Transverse colon (tissue), 4 donors: Measurements from ENCODE around the gene USP19. TPM values are rescaled to one million over a fixed set of nuclear protein-coding genes. Genes with fewer than 3 reads are reported as not detected.

Source experiments
- DNase-seq: peaks from one replicate; pipeline ENCODE4 v3.0.0-alpha.2; 2019
- H3K27ac ChIP-seq, 4 donors: fragments of 200-600 bp; sonication (generic); 2 replicates each; pipeline ENCODE4 v1.5.1; 2016 to 2018; ENCODE audit warnings: inconsistent platforms in 4 of 4
- H3K27me3 ChIP-seq: fragments of 200-600 bp; sonication (generic); 2 replicates; pipeline ENCODE4 v1.5.1; 2017; ENCODE audit warnings: inconsistent platforms
- H3K36me3 ChIP-seq, 4 donors: fragments of 200-600 bp; sonication (generic); 2 replicates each; pipeline ENCODE4 v1.5.1; 2017 to 2019; ENCODE audit warnings: inconsistent platforms in 4 of 4
- H3K4me1 ChIP-seq, 4 donors: fragments of 200-600 bp; sonication (generic); 2 replicates each; pipeline ENCODE4 v1.5.1; 2017 to 2020; ENCODE audit warnings: inconsistent platforms in 4 of 4
- H3K4me3 ChIP-seq, 4 donors: fragments of 200-600 bp; sonication (generic); 1 replicate in 1 of 4; 2 replicates in 3 of 4; pipeline versions ENCODE4 v1.5.1 to v1.6.1; 2017 to 2019; ENCODE audit warnings: inconsistent platforms in 4 of 4
- H3K9me3 ChIP-seq, 2 donors: fragments of 200-600 bp; sonication (generic); 2 replicates each; pipeline ENCODE4 v1.5.1; 2017 to 2019; ENCODE audit warnings: inconsistent platforms in 2 of 2
- CTCF ChIP-seq, 5 experiments: fragments of 200-600 bp in 3 of 5; fragments of 450-650 bp in 2 of 5; sonication (generic) in 3 of 5; IDR thresholded peaks; 1 replicate in 2 of 5; 2 replicates in 3 of 5; pipeline ENCODE4 v1.5.1; 2016 to 2017; ENCODE audit warnings: antibody characterized with exemption in 5 of 5, inconsistent platforms in 3 of 5, mild to moderate bottlenecking in 2 of 5, moderate library complexity in 1 of 5
- EP300 ChIP-seq: sonication (generic); formaldehyde crosslinking; IDR thresholded peaks from one replicate; pipeline ENCODE4 v1.6.1; 2017; ENCODE audit warnings: antibody characterized with exemption, low read depth
- POLR2A ChIP-seq: fragments of 450-650 bp; IDR thresholded peaks from one replicate; pipeline ENCODE4 v1.6.1; 2016; ENCODE audit warnings: antibody characterized with exemption, mild to moderate bottlenecking, moderate library complexity
- POLR2AphosphoS5 ChIP-seq, 3 donors: sonication (generic); formaldehyde crosslinking; IDR thresholded peaks; one replicate each; pipeline ENCODE4 v1.6.1; 2016; ENCODE audit warnings: antibody characterized with exemption in 3 of 3
- WGBS, 2 donors: methylation state at CpG; one replicate each; pipeline ENCODE4 v1.1.5; 2018; ENCODE audit warnings: low coverage in 1 of 2; 5-methylcytosine and 5-hydroxymethylcytosine counted together
- in situ Hi-C, 4 donors: fragments of 200-750 bp; cut with MboI; loops; one replicate each; pipeline versions ENCODE4 v1.15.0 to v1.15.1; 2017; ENCODE audit warnings: low sequenced_read_pairs in 3 of 4, low pct_ligation_motif_present in 1 of 4, low pct_unique_long_range_greater_than_20kb in 1 of 4
- intact Hi-C: fragments of 100-400 bp; cut with DNase I; formaldehyde crosslinking; loops from one replicate; pipeline ENCODE4 v1.15.1; 2023; ENCODE audit warnings: low total_unique reads
- total RNA-seq, 4 donors: library from RNA; depleted of rRNA; stranded (reverse); fragments of >200 nt; gene quantifications; one replicate each; pipeline ENCODE4 v1.1.0, GENCODE V29; 2016

The USP19 gene
- total RNA-seq, 4 donors from 2014 or later, result 66.5 to 86.2 (median 71.7) TPM

DNA sequence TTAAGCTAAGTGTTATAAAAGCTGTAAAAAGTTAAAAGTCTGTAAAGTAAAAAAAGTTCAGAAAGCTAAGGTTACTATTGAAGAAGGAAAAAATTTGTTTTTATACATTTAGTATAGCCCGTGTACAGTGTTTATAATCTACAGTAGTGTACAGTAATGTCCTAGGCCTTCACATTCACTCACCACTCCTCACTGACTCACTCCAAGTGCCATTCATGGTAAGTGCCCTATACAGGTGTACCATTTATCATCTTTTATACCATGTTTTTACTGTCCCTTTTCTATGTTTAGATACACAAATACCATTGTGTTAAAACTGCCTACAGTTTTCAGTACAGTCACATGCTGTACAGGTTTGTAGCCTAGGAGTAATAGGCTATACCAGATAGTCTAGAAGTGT lies 36.7 kb upstream of the USP19 start:
- no peak for TF ChIP-seq EP300
- TF ChIP-seq POLR2A, result no peak
- no peak for TF ChIP-seq POLR2AphosphoS5 (IDR thresholded peaks at IDR 0.05)
- TF ChIP-seq CTCF (IDR thresholded peaks at IDR 0.05), result no peak
- no peaks in the 10 kb centered on the region for H3K36me3 ChIP-seq
- H3K27ac ChIP-seq, result no peak overlapping the region
- H3K4me3 ChIP-seq, result no peak overlapping the region
- in situ Hi-C loops, result loop anchor here in 2 of 4 donors (25.0 kb wide), 1 partner anchor 280 kb away; the partner anchor contains the start of gene NICN1 (in 2 of the 2)
- DNase-seq, result no peak
- H3K27me3 ChIP-seq, result no peaks in the 10 kb centered on the region
- WGBS, 2 donors, result 55 to 62% methylated on average over 1 of the region's 1 CpG
- no peaks in the 10 kb centered on the region for H3K9me3 ChIP-seq
- peaks cover 0 to 3% (median 0%) of the 10 kb centered on the region in 4 donors for H3K4me1 ChIP-seq
- intact Hi-C loops, result no loop called here

GRCh38 chr3:49153349-49153912 lies 32.8 kb upstream of the USP19 start:
- Histone ChIP-seq H3K36me3 (no peaks in the 10 kb centered on the region), H3K9me3 (no peaks in the 10 kb centered on the region), H3K27me3 (no peaks in the 10 kb centered on the region), H3K4me1 (peaks cover 0 to 3% (median 0%) of the 10 kb centered on the region in 4 donors), H3K4me3 (no peak overlapping the region), H3K27ac (no peak overlapping the region)
- WGBS, 2 donors, result 40 to 83% methylated on average over 1 to 3 of the region's 3 CpGs
- TF ChIP-seq POLR2AphosphoS5 (IDR thresholded peaks at IDR 0.05) (no peak), POLR2A (no peak), EP300 (no peak), CTCF (IDR thresholded peaks at IDR 0.05) (no peak)
- DNase-seq, result no peak
- in situ Hi-C loops, result loop anchor here in 2 of 4 donors (25.0 kb wide), 1 partner anchor 284 kb away; the partner anchor contains the start of gene NICN1 (in 2 of the 2)
- intact Hi-C loops, result no loop called here

DNA sequence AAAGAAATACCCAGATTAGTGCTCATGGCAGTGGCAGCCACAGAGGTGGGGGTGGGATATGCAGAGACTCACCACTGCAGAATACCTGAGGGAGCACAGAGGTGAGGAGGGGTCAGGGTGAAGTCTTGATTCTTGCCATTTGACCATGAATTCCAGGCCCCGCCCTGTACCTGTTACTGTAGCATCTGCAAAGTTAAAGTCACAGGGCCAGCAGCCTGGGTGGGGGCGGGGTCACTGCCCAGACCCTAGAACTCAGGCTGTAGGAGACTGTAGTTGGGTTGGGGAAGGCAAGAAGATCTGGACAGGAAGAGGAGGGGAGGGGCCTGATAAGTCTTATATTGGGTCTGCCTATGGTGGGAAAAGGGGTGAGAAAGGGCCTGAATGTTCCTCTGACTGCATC lies 31.0 kb upstream of the USP19 start:
- TF ChIP-seq POLR2A (no peak), CTCF (IDR thresholded peaks at IDR 0.05) (no peak), EP300 (no peak), POLR2AphosphoS5 (IDR thresholded peaks at IDR 0.05) (no peak)
- Histone ChIP-seq H3K27me3 (no peaks in the 10 kb centered on the region), H3K36me3 (no peaks in the 10 kb centered on the region), H3K9me3 (no peaks in the 10 kb centered on the region), H3K4me3 (no peak overlapping the region), H3K27ac (no peak overlapping the region), H3K4me1 (no peaks in the 10 kb centered on the region)
- DNase-seq, result no peak
- 83% methylated on average over 2 of the region's 2 CpGs; no CpG with 5 or more reads in 1 of the 2 donors for WGBS, 2 donors
- intact Hi-C loops (no loop called here), in situ Hi-C loops (loop anchor here in 2 of 4 donors (25.0 kb wide), 1 partner anchor 286 kb away; the partner anchor contains the start of gene NICN1 (in 2 of the 2))

DNA sequence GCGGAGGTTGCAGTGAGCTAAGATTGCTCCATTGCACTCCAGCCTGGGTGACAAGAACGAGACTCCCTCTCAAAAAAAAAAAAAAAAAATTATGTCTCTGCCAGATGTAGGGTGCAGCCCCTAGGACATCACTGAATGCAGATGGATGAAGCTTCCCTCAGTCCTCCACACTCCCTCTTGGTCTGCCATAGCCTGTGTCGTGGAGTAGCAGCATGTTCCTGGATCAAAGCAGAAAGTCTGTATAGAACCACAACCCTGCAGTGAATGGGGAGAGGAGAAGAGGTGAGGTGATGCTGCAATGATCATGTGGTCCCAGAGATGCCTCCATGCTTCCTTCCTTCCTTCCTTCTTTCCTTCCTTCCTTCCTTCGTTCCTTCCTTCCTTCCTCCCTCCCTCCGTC lies 27.5 kb upstream of the USP19 start:
- Histone ChIP-seq H3K4me1 (no peaks in the 10 kb centered on the region), H3K27ac (no peak overlapping the region), H3K36me3 (no peaks in the 10 kb centered on the region), H3K9me3 (no peaks in the 10 kb centered on the region), H3K27me3 (no peaks in the 10 kb centered on the region), H3K4me3 (no peak overlapping the region)
- no peak for DNase-seq
- in situ Hi-C loops (no loop called here), intact Hi-C loops (no loop called here)
- 68 to 100% methylated on average over 1 to 5 of the region's 5 CpGs for WGBS, 2 donors
- TF ChIP-seq EP300 (no peak), POLR2AphosphoS5 (IDR thresholded peaks at IDR 0.05) (no peak), CTCF (IDR thresholded peaks at IDR 0.05) (no peak), POLR2A (no peak)
